ENCODE measurements around the gene SLC17A9.

Gene SLC17A9

GRCh38 chr20:62908971-62909791 lies 43.3 kb upstream of the SLC17A9 start:
- DNase-seq (ENCODE audit: low read depth) = no peak
- no peak for TF ChIP-seq CTCF (IDR thresholded peaks at IDR 0.05; ENCODE audit: low read length, missing control alignments)
- no peak overlapping the region for H3K4me3 ChIP-seq (replicated peaks; ENCODE audit: low read depth, low read length)

GRCh38 chr20:62910217-62910766 lies 42.2 kb upstream of the SLC17A9 start:
- DNase-seq (ENCODE audit: low read depth) = no peak
- H3K4me3 ChIP-seq (replicated peaks; ENCODE audit: low read depth, low read length) = no peak overlapping the region
- TF ChIP-seq CTCF (IDR thresholded peaks at IDR 0.05; ENCODE audit: low read length, missing control alignments) = no peak

GRCh38 chr20:62910777-62911497 lies 41.6 kb upstream of the SLC17A9 start:
- no peak for DNase-seq (ENCODE audit: low read depth)
- no peak overlapping the region for H3K4me3 ChIP-seq (replicated peaks; ENCODE audit: low read depth, low read length)
- TF ChIP-seq CTCF (IDR thresholded peaks at IDR 0.05; ENCODE audit: low read length, missing control alignments) = no peak

- TF ChIP-seq CTCF (IDR thresholded peaks at IDR 0.05; ENCODE audit: low read length, missing control alignments) = no peak
- DNase-seq (ENCODE audit: low read depth) = no peak
- no peak overlapping the region for H3K4me3 ChIP-seq (replicated peaks; ENCODE audit: low read depth, low read length)
Measured at GRCh38 chr20:62911701-62912280, 40.7 kb upstream of the SLC17A9 start.

GRCh38 chr20:62913043-62913630 lies 39.4 kb upstream of the SLC17A9 start:
- H3K4me3 ChIP-seq (replicated peaks; ENCODE audit: low read depth, low read length) = no peak overlapping the region
- no peak for DNase-seq (ENCODE audit: low read depth)
- TF ChIP-seq CTCF (IDR thresholded peaks at IDR 0.05; ENCODE audit: low read length, missing control alignments) = no peak

- no peak for DNase-seq (ENCODE audit: low read depth)
- H3K4me3 ChIP-seq (replicated peaks; ENCODE audit: low read depth, low read length) = no peak overlapping the region
- TF ChIP-seq CTCF (IDR thresholded peaks at IDR 0.05; ENCODE audit: low read length, missing control alignments) = no peak
Measured at GRCh38 chr20:62914436-62914835, 38.1 kb upstream of the SLC17A9 start.

Data from fibroblast of pulmonary artery (primary cell).